HEK293 (cell line): ENCODE measurements around the gene SERPINH1.

Source experiments
- KLF10 ChIP-seq: fragments of 450-650 bp; IDR thresholded peaks from 2 replicates; pipeline ENCODE4 v1.5.1; 2018; ENCODE audit warnings: missing biosample characterization, mild to moderate bottlenecking, missing genetic modification characterization
- PRDM1 ChIP-seq: fragments of 450-650 bp; formaldehyde crosslinking; IDR thresholded peaks from 2 replicates; pipeline ENCODE4; 2016; ENCODE audit warnings: missing biosample characterization, missing genetic modification characterization
- ZNF423 ChIP-seq: fragments of 450-650 bp; formaldehyde crosslinking; IDR thresholded peaks from 2 replicates; pipeline ENCODE4 v1.5.1; 2016; ENCODE audit warnings: missing biosample characterization, missing genetic modification characterization
- ZNF571 ChIP-seq: fragments of 450-650 bp; formaldehyde crosslinking; IDR thresholded peaks from 2 replicates; pipeline ENCODE4 v1.5.0; 2017; ENCODE audit warnings: missing biosample characterization, missing genetic modification characterization
- ZNF629 ChIP-seq: fragments of 450-650 bp; formaldehyde crosslinking; IDR thresholded peaks from 2 replicates; pipeline ENCODE4 v1.5.1; 2017; ENCODE audit warnings: missing biosample characterization, missing genetic modification characterization
- ZNF660 ChIP-seq: fragments of 450-650 bp; IDR thresholded peaks from 2 replicates; pipeline ENCODE4 v1.5.1; 2018; ENCODE audit warnings: missing biosample characterization, mild to moderate bottlenecking, missing genetic modification characterization
- TF ChIP-seq, protein P1 (sequence below): fragments of 450-650 bp; formaldehyde crosslinking; IDR thresholded peaks from 2 replicates; pipeline ENCODE4 v1.5.1; 2016; ENCODE audit warnings: missing biosample characterization, missing genetic modification characterization
- TF ChIP-seq, protein P2 (sequence below): fragments of 450-650 bp; formaldehyde crosslinking; IDR thresholded peaks from 2 replicates; pipeline ENCODE4 v1.5.1; 2016; ENCODE audit warnings: missing biosample characterization, missing genetic modification characterization

GRCh38 chr11:75593286-75593915, 31.3 kb downstream of the SERPINH1 start:
- TF ChIP-seq, protein P1, sequence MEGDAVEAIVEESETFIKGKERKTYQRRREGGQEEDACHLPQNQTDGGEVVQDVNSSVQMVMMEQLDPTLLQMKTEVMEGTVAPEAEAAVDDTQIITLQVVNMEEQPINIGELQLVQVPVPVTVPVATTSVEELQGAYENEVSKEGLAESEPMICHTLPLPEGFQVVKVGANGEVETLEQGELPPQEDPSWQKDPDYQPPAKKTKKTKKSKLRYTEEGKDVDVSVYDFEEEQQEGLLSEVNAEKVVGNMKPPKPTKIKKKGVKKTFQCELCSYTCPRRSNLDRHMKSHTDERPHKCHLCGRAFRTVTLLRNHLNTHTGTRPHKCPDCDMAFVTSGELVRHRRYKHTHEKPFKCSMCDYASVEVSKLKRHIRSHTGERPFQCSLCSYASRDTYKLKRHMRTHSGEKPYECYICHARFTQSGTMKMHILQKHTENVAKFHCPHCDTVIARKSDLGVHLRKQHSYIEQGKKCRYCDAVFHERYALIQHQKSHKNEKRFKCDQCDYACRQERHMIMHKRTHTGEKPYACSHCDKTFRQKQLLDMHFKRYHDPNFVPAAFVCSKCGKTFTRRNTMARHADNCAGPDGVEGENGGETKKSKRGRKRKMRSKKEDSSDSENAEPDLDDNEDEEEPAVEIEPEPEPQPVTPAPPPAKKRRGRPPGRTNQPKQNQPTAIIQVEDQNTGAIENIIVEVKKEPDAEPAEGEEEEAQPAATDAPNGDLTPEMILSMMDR: no peak
- no peak for TF ChIP-seq ZNF571 (tag by site-specific recombination)
- TF ChIP-seq ZNF423 (tag by site-specific recombination): no peak
- TF ChIP-seq ZNF660 (tag by site-specific recombination): no peak
- no peak for TF ChIP-seq PRDM1 (tag by site-specific recombination)
- TF ChIP-seq KLF10 (tag by site-specific recombination): no peak
- no peak for TF ChIP-seq ZNF629 (tag by site-specific recombination)
- TF ChIP-seq, protein P2, sequence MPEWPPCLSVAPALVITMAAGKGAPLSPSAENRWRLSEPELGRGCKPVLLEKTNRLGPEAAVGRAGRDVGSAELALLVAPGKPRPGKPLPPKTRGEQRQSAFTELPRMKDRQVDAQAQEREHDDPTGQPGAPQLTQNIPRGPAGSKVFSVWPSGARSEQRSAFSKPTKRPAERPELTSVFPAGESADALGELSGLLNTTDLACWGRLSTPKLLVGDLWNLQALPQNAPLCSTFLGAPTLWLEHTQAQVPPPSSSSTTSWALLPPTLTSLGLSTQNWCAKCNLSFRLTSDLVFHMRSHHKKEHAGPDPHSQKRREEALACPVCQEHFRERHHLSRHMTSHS: no peak
